ENCODE results near the gene CMTR2. TPM values are rescaled to one million over a fixed set of nuclear protein-coding genes. Genes with fewer than 3 reads are reported as not detected.

Gene CMTR2
- total and polyA plus RNA-seq, 2 of the 4 experiments (the other 2 are of a cell fraction) = 10.6 to 21.9 TPM

DNA sequence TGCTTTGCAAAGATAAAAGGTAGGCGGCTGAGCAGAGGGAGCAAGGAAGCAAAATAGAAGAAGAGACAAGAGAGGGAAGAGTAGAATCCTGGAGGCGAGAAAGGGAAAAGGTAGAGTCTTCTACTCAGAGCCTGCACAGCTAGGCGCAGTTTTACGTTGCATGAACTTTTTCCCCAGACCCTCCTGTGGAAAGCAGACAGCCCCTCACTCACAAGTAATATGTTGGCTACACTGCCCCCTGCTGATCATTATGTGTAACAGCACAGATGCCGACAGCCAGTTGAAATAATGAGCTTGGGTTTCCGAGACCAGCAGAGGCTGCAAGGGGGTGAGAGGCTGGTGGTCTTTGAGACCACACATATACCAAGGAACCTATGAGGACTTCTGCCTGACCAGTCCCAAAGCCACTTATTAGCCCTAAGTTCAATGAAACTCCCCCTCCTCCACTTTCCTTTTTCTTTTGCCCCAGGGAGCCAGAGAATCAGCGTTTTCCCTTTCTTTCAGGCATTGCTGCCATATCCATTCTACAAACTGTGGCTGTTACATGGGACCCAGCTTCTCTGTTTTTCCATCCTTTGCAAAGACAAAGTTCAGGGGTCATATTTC is 22.5 kb upstream of the CMTR2 start:
- Histone ChIP-seq H4K5ac (ENCODE audit: low read depth, low read length) (no peak overlapping the region), H3K4me3 (ENCODE audit: insufficient read depth, low read depth, low read length) (no peak overlapping the region), H3K18ac (ENCODE audit: low read depth, low read length) (no peak overlapping the region), H3K23ac (ENCODE audit: low read depth, low read length) (no peak overlapping the region), H3K14ac (replicated peaks; ENCODE audit: low read depth, low read length) (no peak overlapping the region), H3K27me3 (ENCODE audit: control insufficient read depth, insufficient read depth, low read length) (no peaks in the 10 kb centered on the region; the same call in 1 of the 2 replicates), H2AFZ (replicated peaks; ENCODE audit: low read length, poor library complexity) (no peak overlapping the region), H2BK120ac (ENCODE audit: low read depth, low read length) (no peak overlapping the region), H2AK5ac (ENCODE audit: low read depth, low read length) (no peak overlapping the region), H3K4me1 (ENCODE audit: control insufficient read depth, insufficient read depth, low read length) (no peaks in the 10 kb centered on the region), H2BK15ac (ENCODE audit: low read depth, low read length) (no peak overlapping the region), H3K9me1 (ENCODE audit: insufficient read depth, low read length) (no peaks in the 10 kb centered on the region), H2AK9ac (replicated peaks; ENCODE audit: low read depth, low read length, poor library complexity) (no peak overlapping the region), H3K27ac (ENCODE audit: insufficient read depth, low read length) (no peak overlapping the region), H3K56ac (ENCODE audit: extremely low read depth, insufficient read depth, low read length) (no peak overlapping the region), H3K36me3 (ENCODE audit: control insufficient read depth, insufficient read depth, low read length) (no peaks in the 10 kb centered on the region), H3K79me1 (ENCODE audit: low read depth in 1 of 2, low read length in 2 of 2) (no peaks in the 10 kb centered on the region), H2BK20ac (ENCODE audit: low read depth, low read length) (no peak overlapping the region), H4K20me1 (ENCODE audit: insufficient read depth, low read length) (no peaks in the 10 kb centered on the region), H4K8ac (ENCODE audit: low read depth in 2 of 2, low read length in 2 of 2) (no peak overlapping the region), H4K91ac (ENCODE audit: insufficient read depth, low read depth, low read length) (no peak overlapping the region), H2BK5ac (ENCODE audit: low read depth, low read length, poor library complexity, severe bottlenecking) (no peak overlapping the region), H3K4me2 (ENCODE audit: low read depth, low read length) (no peak overlapping the region), H3K9me3 (ENCODE audit: control insufficient read depth, insufficient read depth, low read length) (no peaks in the 10 kb centered on the region), H3K4ac (ENCODE audit: low read depth, low read length) (no peak overlapping the region), H3K9ac (ENCODE audit: low read depth, low read length) (no peak overlapping the region)
- ChIA-PET POLR2A (ENCODE audit: unreplicated experiment) (no interaction called here), CTCF (interaction anchor here (0.5 to 1.5 kb wide), 10 partner anchors 10 to 512 kb away, joined by 3 to 12 read pairs (median 4); no protein-coding TSS in a partner anchor)
- dilution Hi-C loops (cut with HindIII; ENCODE audit: low sequenced_read_pairs, unreplicated experiment) = no loop called here
- BruUV-seq (replicated peaks) = no TSS peak
- intact Hi-C loops (cut with micrococcal nuclease) = no loop called here
- 40% methylated on average over 1 of the region's 7 CpGs; no CpG with 5 or more reads in 1 of the 2 experiments for WGBS, 2 experiments (ENCODE audit: extremely low coverage in 2 of 2, insufficient read length in 1 of 2)
- ATAC-seq (ENCODE audit: low read depth) = peak; percentile 61
- in situ Hi-C loops (cut with MboI; ENCODE audit: low sequenced_read_pairs) = no loop called here
- DNase-seq = peak; percentile 5
- TF ChIP-seq, protein P1, sequence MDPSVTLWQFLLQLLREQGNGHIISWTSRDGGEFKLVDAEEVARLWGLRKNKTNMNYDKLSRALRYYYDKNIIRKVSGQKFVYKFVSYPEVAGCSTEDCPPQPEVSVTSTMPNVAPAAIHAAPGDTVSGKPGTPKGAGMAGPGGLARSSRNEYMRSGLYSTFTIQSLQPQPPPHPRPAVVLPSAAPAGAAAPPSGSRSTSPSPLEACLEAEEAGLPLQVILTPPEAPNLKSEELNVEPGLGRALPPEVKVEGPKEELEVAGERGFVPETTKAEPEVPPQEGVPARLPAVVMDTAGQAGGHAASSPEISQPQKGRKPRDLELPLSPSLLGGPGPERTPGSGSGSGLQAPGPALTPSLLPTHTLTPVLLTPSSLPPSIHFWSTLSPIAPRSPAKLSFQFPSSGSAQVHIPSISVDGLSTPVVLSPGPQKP (IDR thresholded peaks at IDR 0.05; ENCODE audit: borderline replicate concordance, low read depth, low read length) = no peak
- TF ChIP-seq, protein P2, sequence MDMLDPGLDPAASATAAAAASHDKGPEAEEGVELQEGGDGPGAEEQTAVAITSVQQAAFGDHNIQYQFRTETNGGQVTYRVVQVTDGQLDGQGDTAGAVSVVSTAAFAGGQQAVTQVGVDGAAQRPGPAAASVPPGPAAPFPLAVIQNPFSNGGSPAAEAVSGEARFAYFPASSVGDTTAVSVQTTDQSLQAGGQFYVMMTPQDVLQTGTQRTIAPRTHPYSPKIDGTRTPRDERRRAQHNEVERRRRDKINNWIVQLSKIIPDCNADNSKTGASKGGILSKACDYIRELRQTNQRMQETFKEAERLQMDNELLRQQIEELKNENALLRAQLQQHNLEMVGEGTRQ (IDR thresholded peaks at IDR 0.05; ENCODE audit: low read depth, low read length) = no peak
- TF ChIP-seq RAD21 (IDR thresholded peaks at IDR 0.05; ENCODE audit: low read length) = peak; percentile 62
- no peak for TF ChIP-seq RCOR1 (IDR thresholded peaks at IDR 0.05; ENCODE audit: insufficient replicate concordance, low read length)
- TF ChIP-seq SMC3 (IDR thresholded peaks at IDR 0.05; ENCODE audit: low read depth, low read length) = peak; percentile 53
- peak; percentile 58 for TF ChIP-seq CTCF (conservative IDR thresholded peaks at IDR 0.05; ENCODE audit: low read depth, low read length)
